Stomach (tissue), 9 donors: ENCODE data around the gene MRPL42. TPM values are rescaled to one million over a fixed set of nuclear protein-coding genes. Genes with fewer than 3 reads are reported as not detected.
A peak's percentile ranks its signal among the peaks of the same experiment; 100 is the strongest.

Experiments
- DNase-seq, 2 donors: peaks; one replicate each; pipeline versions ENCODE4 v3.0.0 to v3.0.0-alpha.2; 2013 to 2019
- H3K27ac ChIP-seq, 5 donors: fragments of 200-600 bp in 4 of 5; sonication (generic) in 4 of 5; one replicate each; pipeline ENCODE4 v1.5.1; 2013 to 2019; ENCODE audit warnings: mild to moderate bottlenecking in 1 of 5, moderate library complexity in 1 of 5
- H3K27me3 ChIP-seq, 3 donors: fragments of 200-600 bp; sonication (generic); one replicate each; pipeline ENCODE4 v1.5.1; 2017 to 2019; ENCODE audit warnings: mixed run types in 1 of 3
- H3K36me3 ChIP-seq, 4 donors: fragments of 200-600 bp; sonication (generic); 1 replicate in 3 of 4; 2 replicates in 1 of 4; pipeline ENCODE4 v1.5.1; 2016 to 2019
- H3K4me1 ChIP-seq, 4 donors: fragments of 200-600 bp; sonication (generic); one replicate each; pipeline ENCODE4 v1.5.1; 2016 to 2019
- H3K4me3 ChIP-seq, 4 donors: fragments of 200-600 bp; sonication (generic) in 3 of 4; one replicate each; pipeline ENCODE4 v1.5.1; 2016 to 2019; ENCODE audit warnings: mild to moderate bottlenecking in 1 of 4
- H3K9me3 ChIP-seq, 4 donors: fragments of 200-600 bp; sonication (generic); one replicate each; pipeline ENCODE4 v1.5.1; 2016 to 2019
- EP300 ChIP-seq: sonication (generic); formaldehyde crosslinking; IDR thresholded peaks from one replicate; pipeline ENCODE4 v1.6.1; 2017; ENCODE audit warnings: antibody characterized with exemption
- POLR2A ChIP-seq, 4 donors: fragments of 450-650 bp; IDR thresholded peaks; one replicate each; pipeline ENCODE4 v1.6.1; 2016; ENCODE audit warnings: antibody characterized with exemption in 4 of 4, control low read depth in 2 of 4, mild to moderate bottlenecking in 1 of 4, moderate library complexity in 1 of 4
- POLR2AphosphoS5 ChIP-seq, 3 donors: sonication (generic); formaldehyde crosslinking; IDR thresholded peaks; one replicate each; pipeline ENCODE4 v1.6.1; 2016; ENCODE audit warnings: antibody characterized with exemption in 3 of 3
- WGBS, 5 donors: extraction: QIAGEN DNeasy Blood & Tissue Kit in 3 of 5; methylation state at CpG; one replicate each; pipeline versions ENCODE4 v1.1.5 to v1.1.7; 2013 to 2018; 5-methylcytosine and 5-hydroxymethylcytosine counted together
- intact Hi-C: fragments of 100-400 bp; cut with DNase I; formaldehyde crosslinking; loops from one replicate; pipeline ENCODE4 v1.15.1; 2023; ENCODE audit warnings: low total_unique reads
- polyA plus RNA-seq, 3 donors: library from polyadenylated mRNA; stranded (reverse); fragments of 200-250 nt; gene quantifications; one replicate each; pipeline ENCODE4 v1.2.3, GENCODE V29; 2013
- total RNA-seq, 5 donors: library from RNA; depleted of rRNA; stranded (reverse); fragments of >200 nt; gene quantifications; one replicate each; pipeline versions ENCODE4 v1.1.0 to v1.2.3, GENCODE V29; 2014 to 2016
- TF ChIP-seq, protein P1 (sequence below), 7 experiments: fragments of 450-650 bp in 4 of 7; fragments of 200-600 bp in 3 of 7; sonication (generic) in 3 of 7; IDR thresholded peaks; one replicate each; pipeline ENCODE4 v1.5.1; 2016 to 2019; ENCODE audit warnings: antibody characterized with exemption in 7 of 7, control low read depth in 2 of 7, mild to moderate bottlenecking in 1 of 7
- donor health status: healthy with polysubstance abuse.
- donor health status: Bipolar disorder and iron deficiency.
- donor health status: healthy.

The MRPL42 gene
- total and polyA plus RNA-seq, 8 donors: 3.5 to 90.1 (median 31.2) TPM

DNA sequence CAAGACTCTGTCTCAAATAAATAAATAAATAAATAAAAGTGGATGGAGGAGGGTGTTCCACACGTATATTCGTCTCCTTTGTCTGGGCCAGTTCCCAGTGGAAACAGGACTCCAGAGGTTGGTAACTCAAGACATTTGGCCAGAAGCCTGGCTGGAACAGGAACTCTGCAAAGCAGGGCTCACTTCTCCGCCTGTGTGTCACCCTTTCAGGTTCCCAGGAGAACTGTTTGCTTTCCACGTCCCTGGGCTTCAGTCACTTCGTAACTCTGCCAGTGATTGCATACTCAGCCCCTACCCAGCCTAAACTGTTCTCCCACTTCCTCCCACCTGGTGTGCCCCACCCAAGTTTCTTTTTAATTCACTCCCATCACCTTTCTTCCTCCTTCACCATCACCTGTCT, 18.5 kb upstream of the MRPL42 start:
- Histone ChIP-seq H3K4me1 (no peaks in the 10 kb centered on the region), H3K27ac (peak overlapping the region in 3 of 5 donors; percentile 22 to 30 (median 23)), H3K9me3 (no peaks in the 10 kb centered on the region), H3K27me3 (no peaks in the 10 kb centered on the region), H3K4me3 (no peak overlapping the region), H3K36me3 (no peaks in the 10 kb centered on the region)
- DNase-seq: peak; percentile 72 to 81
- intact Hi-C loops: no loop called here
- TF ChIP-seq EP300 (no peak), POLR2A (IDR thresholded peaks at IDR 0.05) (no peak), POLR2AphosphoS5 (IDR thresholded peaks at IDR 0.05) (no peak)
- TF ChIP-seq, protein P1, sequence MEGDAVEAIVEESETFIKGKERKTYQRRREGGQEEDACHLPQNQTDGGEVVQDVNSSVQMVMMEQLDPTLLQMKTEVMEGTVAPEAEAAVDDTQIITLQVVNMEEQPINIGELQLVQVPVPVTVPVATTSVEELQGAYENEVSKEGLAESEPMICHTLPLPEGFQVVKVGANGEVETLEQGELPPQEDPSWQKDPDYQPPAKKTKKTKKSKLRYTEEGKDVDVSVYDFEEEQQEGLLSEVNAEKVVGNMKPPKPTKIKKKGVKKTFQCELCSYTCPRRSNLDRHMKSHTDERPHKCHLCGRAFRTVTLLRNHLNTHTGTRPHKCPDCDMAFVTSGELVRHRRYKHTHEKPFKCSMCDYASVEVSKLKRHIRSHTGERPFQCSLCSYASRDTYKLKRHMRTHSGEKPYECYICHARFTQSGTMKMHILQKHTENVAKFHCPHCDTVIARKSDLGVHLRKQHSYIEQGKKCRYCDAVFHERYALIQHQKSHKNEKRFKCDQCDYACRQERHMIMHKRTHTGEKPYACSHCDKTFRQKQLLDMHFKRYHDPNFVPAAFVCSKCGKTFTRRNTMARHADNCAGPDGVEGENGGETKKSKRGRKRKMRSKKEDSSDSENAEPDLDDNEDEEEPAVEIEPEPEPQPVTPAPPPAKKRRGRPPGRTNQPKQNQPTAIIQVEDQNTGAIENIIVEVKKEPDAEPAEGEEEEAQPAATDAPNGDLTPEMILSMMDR (IDR thresholded peaks at IDR 0.05): no peak
- 23 to 50% (median 37%) methylated on average over 5 of the region's 5 CpGs for WGBS, 5 donors

DNA sequence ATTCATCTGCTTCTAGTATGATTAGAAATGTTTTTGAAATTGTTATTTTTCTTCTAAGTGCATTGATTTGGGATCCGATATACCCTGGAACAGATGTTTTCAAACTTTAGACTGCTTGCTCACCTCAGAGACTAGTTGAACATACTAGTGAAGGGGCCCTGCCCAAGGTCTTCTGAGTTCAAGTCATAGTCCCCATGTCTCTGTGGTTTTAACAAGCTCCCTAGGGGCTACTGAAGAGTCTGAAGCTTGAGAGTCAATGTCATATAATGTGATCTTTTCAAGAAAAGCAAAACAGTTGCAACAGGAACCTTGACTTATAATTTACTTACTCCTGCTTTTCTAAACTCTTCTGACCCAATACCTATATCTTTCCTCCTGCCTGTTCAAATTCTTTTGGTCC, 18.0 kb upstream of the MRPL42 start:
- no peaks in the 10 kb centered on the region for H3K4me1 ChIP-seq
- no peaks in the 10 kb centered on the region for H3K36me3 ChIP-seq
- no peak overlapping the region for H3K4me3 ChIP-seq
- DNase-seq: no peak
- intact Hi-C loops: no loop called here
- WGBS, 5 donors: 35 to 72% (median 57%) methylated on average over 1 of the region's 1 CpG
- H3K27ac ChIP-seq: peak overlapping the region in 1 of 5 donors; percentile 30
- no peaks in the 10 kb centered on the region for H3K9me3 ChIP-seq
- TF ChIP-seq EP300 (no peak), POLR2A (IDR thresholded peaks at IDR 0.05) (no peak), POLR2AphosphoS5 (IDR thresholded peaks at IDR 0.05) (no peak)
- TF ChIP-seq, protein P1 (IDR thresholded peaks at IDR 0.05): no peak
- H3K27me3 ChIP-seq: no peaks in the 10 kb centered on the region

DNA sequence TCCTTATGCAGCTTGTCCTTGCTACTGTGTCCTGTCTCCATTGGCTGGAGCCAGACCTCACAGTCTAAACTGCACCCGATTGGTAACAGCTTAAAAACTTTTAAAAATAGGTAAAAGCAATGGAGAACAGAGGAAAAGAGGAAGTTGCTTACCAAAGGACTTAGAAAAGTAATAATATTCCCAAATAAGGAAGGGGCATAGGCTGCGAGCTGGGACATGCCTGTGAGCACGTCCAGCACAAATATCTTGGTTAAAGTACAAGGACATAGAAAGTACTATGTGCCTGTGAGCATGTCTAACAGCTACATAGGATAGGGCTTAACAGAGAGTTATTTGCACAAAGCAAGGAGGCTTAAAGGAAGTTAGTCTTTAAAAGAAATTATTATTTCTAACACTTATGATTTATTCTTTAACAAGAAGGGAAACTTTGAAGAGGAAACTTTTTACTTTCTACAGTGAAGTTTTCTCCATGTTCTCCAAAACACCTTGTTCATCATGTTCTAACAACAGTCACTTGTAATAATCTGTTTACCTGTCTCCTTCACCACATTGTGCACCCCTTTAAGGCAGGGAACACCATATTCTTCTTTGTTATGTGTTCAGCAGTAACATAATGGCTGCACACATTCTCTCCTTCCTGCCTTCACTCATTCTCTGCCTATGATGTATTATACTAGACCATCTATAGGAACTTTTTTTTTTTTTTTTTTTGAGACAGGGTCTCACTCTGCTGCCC, 15.7 kb upstream of the MRPL42 start:
- 60 to 74% (median 63%) methylated on average over 3 of the region's 3 CpGs for WGBS, 5 donors
- H3K36me3 ChIP-seq: no peaks in the 10 kb centered on the region
- DNase-seq: no peak
- TF ChIP-seq POLR2AphosphoS5 (IDR thresholded peaks at IDR 0.05) (no peak), EP300 (no peak), POLR2A (IDR thresholded peaks at IDR 0.05) (no peak)
- TF ChIP-seq, protein P1 (IDR thresholded peaks at IDR 0.05): no peak
- no peak overlapping the region for H3K4me3 ChIP-seq
- H3K27me3 ChIP-seq: no peaks in the 10 kb centered on the region
- intact Hi-C loops: no loop called here
- no peak overlapping the region for H3K27ac ChIP-seq
- H3K4me1 ChIP-seq: no peaks in the 10 kb centered on the region
- H3K9me3 ChIP-seq: no peaks in the 10 kb centered on the region

DNA sequence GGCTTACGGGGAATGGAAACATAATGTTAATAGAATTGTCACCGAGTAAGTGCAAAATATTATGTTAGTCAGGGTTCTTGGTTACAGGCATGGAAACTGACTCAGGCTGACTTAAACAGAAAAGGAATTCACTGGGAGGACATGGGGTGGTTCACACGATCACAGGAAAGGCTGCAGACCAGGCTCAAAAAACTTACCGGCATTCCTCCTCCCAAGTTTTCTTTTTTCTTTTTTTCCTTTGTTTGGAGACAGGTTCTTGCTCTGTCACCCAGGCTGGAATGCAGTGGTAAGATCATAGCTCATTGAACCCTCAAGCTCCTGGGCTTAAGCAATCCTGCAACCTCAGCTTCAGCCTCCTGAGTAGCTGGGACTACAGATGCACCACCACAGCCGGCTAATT, 13.7 kb upstream of the MRPL42 start:
- WGBS, 5 donors: 80 to 88% (median 82%) methylated on average over 5 of the region's 5 CpGs
- H3K4me3 ChIP-seq: no peak overlapping the region
- TF ChIP-seq, protein P1 (IDR thresholded peaks at IDR 0.05): no peak
- TF ChIP-seq POLR2AphosphoS5 (IDR thresholded peaks at IDR 0.05) (no peak), EP300 (no peak), POLR2A (IDR thresholded peaks at IDR 0.05) (no peak)
- no peaks in the 10 kb centered on the region for H3K27me3 ChIP-seq
- no peaks in the 10 kb centered on the region for H3K36me3 ChIP-seq
- no peaks in the 10 kb centered on the region for H3K4me1 ChIP-seq
- no peak overlapping the region for H3K27ac ChIP-seq
- H3K9me3 ChIP-seq: no peaks in the 10 kb centered on the region
- DNase-seq: no peak
- intact Hi-C loops: no loop called here
